Endothelial cell of umbilical vein (primary cell): Measurements from ENCODE around the gene TRDMT1. TPM values are rescaled to one million over a fixed set of nuclear protein-coding genes. Genes with fewer than 3 reads are reported as not detected.
A peak's percentile ranks its signal among the peaks of the same experiment; 100 is the strongest.

ENCODE experiments used
- BruUV-seq: library from RNA; stranded (reverse); fragments of 400-500 nt; replicated peaks from 2 replicates; lab custom pipeline; 2021; lab: Mats Ljungman, UMichigan
- CTCF ChIA-PET: fragments of 300-600, 350-600 bp; sonication (Branson Sonifier 250); formaldehyde crosslinking; loops from one replicate; lab custom pipeline; 2021; ENCODE audit warnings: antibody characterized with exemption, inconsistent platforms; lab: Charles Lee
- POLR2A ChIA-PET: fragments of 300-600, 350-600 bp; sonication (Branson Sonifier 250); formaldehyde crosslinking; loops from one replicate; lab custom pipeline; 2021; ENCODE audit warnings: antibody characterized with exemption, inconsistent platforms; lab: Charles Lee
- DNase-seq: peaks from one replicate; pipeline ENCODE4 v3.0.0-alpha.2; 2011; ENCODE audit warnings: low read depth, low spot score
- FAIRE-seq: peaks from 2 replicates; lab custom pipeline; 2011; peaks lifted over from hg19 to GRCh38; lab: Jason Lieb, UNC
- H2AFZ ChIP-seq: 2 replicates; pipeline ENCODE4 v1.6.0; 2012; ENCODE audit warnings: low read depth, low read length, control low read depth, inconsistent platforms
- H3K27ac ChIP-seq: 2 replicates; pipeline ENCODE4 v1.5.1; 2011; ENCODE audit warnings: low read depth, mild to moderate bottlenecking, control low read depth, low read length, moderate library complexity; ENCODE audit not compliant: insufficient read depth
- H3K27me3 ChIP-seq, 2 experiments: 2 replicates each; pipeline versions ENCODE4 v1.6.0 to v1.6.1; 2011; ENCODE audit warnings: low read length in 2 of 2, mixed read lengths in 1 of 2; ENCODE audit not compliant: control insufficient read depth in 2 of 2, insufficient read depth in 2 of 2
- H3K36me3 ChIP-seq, 2 experiments: 2 replicates in 1 of 2; 3 replicates in 1 of 2; pipeline ENCODE4 v1.5.1; 2011; ENCODE audit warnings: low read length in 2 of 2, mild to moderate bottlenecking in 1 of 2, moderate library complexity in 1 of 2; ENCODE audit not compliant: control insufficient read depth in 2 of 2, insufficient read depth in 2 of 2; ENCODE audit errors: extremely low read depth in 1 of 2
- H3K4me1 ChIP-seq: 3 replicates; pipeline ENCODE4 v1.5.1; 2011; ENCODE audit warnings: mild to moderate bottlenecking, low read length; ENCODE audit not compliant: control insufficient read depth, insufficient read depth; ENCODE audit errors: extremely low read depth
- H3K4me2 ChIP-seq: 2 replicates; pipeline ENCODE4 v1.6.1; 2011; ENCODE audit warnings: low read length, control low read depth, mixed read lengths; ENCODE audit not compliant: insufficient read depth
- H3K4me3 ChIP-seq, 3 experiments: fragments of 200-600 bp in 1 of 3; sonication (generic), shearing (Covaris generic) in 1 of 3; replicated peaks in 1 of 3; 2 replicates each; pipeline ENCODE4 v1.5.1; 2011 to 2016; ENCODE audit warnings: control low read depth in 3 of 3, low read length in 3 of 3, mild to moderate bottlenecking in 2 of 3, inconsistent platforms in 1 of 3, low read depth in 1 of 3, moderate library complexity in 1 of 3; ENCODE audit not compliant: insufficient read depth in 1 of 3
- H3K79me2 ChIP-seq: 2 replicates; pipeline ENCODE4 v1.6.0; 2012; ENCODE audit warnings: low read length, inconsistent platforms; ENCODE audit not compliant: control insufficient read depth, insufficient read depth
- H3K9ac ChIP-seq: replicated peaks from 2 replicates; pipeline ENCODE3; 2011; ENCODE audit warnings: low read length, control low read depth; ENCODE audit not compliant: insufficient read depth; ENCODE audit errors: extremely low read depth
- H3K9me1 ChIP-seq: replicated peaks from 3 replicates; pipeline ENCODE4 v1.6.0; 2011; ENCODE audit warnings: mild to moderate bottlenecking, low read length; ENCODE audit not compliant: control insufficient read depth, insufficient read depth; ENCODE audit errors: extremely low read depth
- H3K9me3 ChIP-seq: replicated peaks from 2 replicates; pipeline ENCODE4 v1.5.1; 2012; ENCODE audit warnings: low read length, inconsistent platforms; ENCODE audit not compliant: control insufficient read depth, insufficient read depth
- H4K20me1 ChIP-seq: replicated peaks from 2 replicates; pipeline ENCODE3; 2011; ENCODE audit warnings: mild to moderate bottlenecking, low read length; ENCODE audit not compliant: control insufficient read depth, insufficient read depth; ENCODE audit errors: extremely low read depth
- CTCF ChIP-seq, 2 donors: IDR thresholded peaks; 1 replicate in 1 of 2; 2 replicates in 1 of 2; pipeline ENCODE4 v1.5.1; 2011; ENCODE audit warnings: low read length in 2 of 2, mild to moderate bottlenecking in 2 of 2, moderate library complexity in 2 of 2, control low read depth in 1 of 2, inconsistent platforms in 1 of 2, low read depth in 1 of 2; ENCODE audit not compliant: insufficient read depth in 1 of 2; ENCODE audit errors: extremely low read depth in 1 of 2
- EZH2 ChIP-seq: IDR thresholded peaks from 2 replicates; pipeline ENCODE4 v1.6.1; 2012; ENCODE audit warnings: borderline replicate concordance, low read depth, mild to moderate bottlenecking, moderate library complexity, low read length, inconsistent platforms; ENCODE audit not compliant: severe bottlenecking
- FOS ChIP-seq: IDR thresholded peaks from 2 replicates; pipeline ENCODE4 v1.6.1; 2011; ENCODE audit warnings: mild to moderate bottlenecking, low read length, moderate library complexity, borderline replicate concordance; ENCODE audit not compliant: insufficient read depth
- GATA2 ChIP-seq: IDR thresholded peaks from 2 replicates; pipeline ENCODE4 v1.7.0; 2011; ENCODE audit warnings: low read depth, mild to moderate bottlenecking, moderate library complexity, mixed read lengths, low read length; ENCODE audit not compliant: insufficient read length, insufficient read depth
- JUN ChIP-seq: IDR thresholded peaks from 2 replicates; pipeline ENCODE4 v1.6.1; 2011; ENCODE audit warnings: borderline replicate concordance, low read depth; ENCODE audit not compliant: insufficient read length, insufficient read depth
- MAX ChIP-seq: IDR thresholded peaks from 2 replicates; pipeline ENCODE4 v1.6.1; 2011; ENCODE audit not compliant: insufficient read depth, insufficient read length
- MYC ChIP-seq: IDR thresholded peaks from one replicate; pipeline ENCODE4 v1.6.1; 2011; ENCODE audit warnings: mild to moderate bottlenecking, low read depth, low read length
- POLR2A ChIP-seq: IDR thresholded peaks from 2 replicates; pipeline ENCODE4 v1.6.1; 2012; ENCODE audit warnings: low read depth, mild to moderate bottlenecking, control low read depth, low read length
- POLR2AphosphoS5 ChIP-seq: IDR thresholded peaks from 2 replicates; pipeline ENCODE4 v1.6.1; 2012; ENCODE audit warnings: low read depth, mild to moderate bottlenecking, control low read depth, low read length, moderate library complexity; ENCODE audit not compliant: insufficient read depth
- dilution Hi-C: fragments of 300-500 bp; cut with MboI; formaldehyde crosslinking; loops from one replicate; pipeline ENCODE4 v1.15.0; 2019; ENCODE audit warnings: low sequenced_read_pairs; ENCODE audit not compliant: extremely low pct_ligation_motif_present
- intact Hi-C: fragments of 100-400 bp; cut with micrococcal nuclease; formaldehyde crosslinking; loops from one replicate; pipeline ENCODE4 v1.10.0; 2022
- polyA plus RNA-seq, 4 experiments: library from polyadenylated mRNA; depleted of rRNA in 3 of 4; stranded (reverse) in 3 of 4; unstranded in 1 of 4; fragments of >200 nt; gene quantifications; 2 replicates each; pipeline versions ENCODE4 v1.2.1 to v1.2.3, GENCODE V29; 2011 to 2012; ENCODE audit warnings: missing spikeins in 1 of 4
- total RNA-seq: library from RNA; stranded (reverse); gene quantifications from 2 replicates; pipeline ENCODE4 v1.2.3, GENCODE V29; 2021

Gene TRDMT1
- total and polyA plus RNA-seq, 2 donors (not counting 3 experiments of a cell fraction or from before 2014, with no cell fraction given): 10.0 to 12.3 TPM

GRCh38 chr10:17109475-17110207 lies 91.8 kb downstream of the TRDMT1 start:
- no peaks in the 10 kb centered on the region for H3K36me3 ChIP-seq

GRCh38 chr10:17109046-17109445 lies 92.4 kb downstream of the TRDMT1 start:
- ChIA-PET CTCF (no interaction called here), POLR2A (no interaction called here)
- H3K9me1 ChIP-seq: no peaks in the 10 kb centered on the region
- H3K27ac ChIP-seq: no peak overlapping the region
- H3K4me1 ChIP-seq: peaks cover 2% of the 10 kb centered on the region
- H3K79me2 ChIP-seq: no peaks in the 10 kb centered on the region
- H2AFZ ChIP-seq: no peak overlapping the region
- dilution Hi-C loops: no loop called here
- H3K27me3 ChIP-seq: no peaks in the 10 kb centered on the region
- TF ChIP-seq MAX (no peak), MYC (no peak), CTCF (IDR thresholded peaks at IDR 0.05; ENCODE audit: extremely low read depth in 1 of 2, insufficient read depth in 1 of 2, low read depth in 1 of 2, low read length in 2 of 2) (no peak), POLR2A (no peak), FOS (no peak), POLR2AphosphoS5 (no peak), GATA2 (no peak), JUN (no peak), EZH2 (no peak)
- FAIRE-seq (no peak), DNase-seq (no peak)
- no peaks in the 10 kb centered on the region for H3K36me3 ChIP-seq
- no peaks in the 10 kb centered on the region for H3K9me3 ChIP-seq
- BruUV-seq: no TSS peak
- H4K20me1 ChIP-seq: no peaks in the 10 kb centered on the region
- intact Hi-C loops: no loop called here
- H3K4me2 ChIP-seq: no peak overlapping the region
- no peak overlapping the region for H3K4me3 ChIP-seq
- no peak overlapping the region for H3K9ac ChIP-seq

More at GRCh38 chr10:17109475-17110207, 91.8 kb downstream of the TRDMT1 start:
- Histone ChIP-seq H3K4me1 (peaks cover 2% of the 10 kb centered on the region), H3K9me1 (no peaks in the 10 kb centered on the region), H2AFZ (no peak overlapping the region), H3K4me2 (no peak overlapping the region), H3K27me3 (no peaks in the 10 kb centered on the region), H3K4me3 (no peak overlapping the region), H3K27ac (no peak overlapping the region), H3K9me3 (no peaks in the 10 kb centered on the region), H3K9ac (no peak overlapping the region), H3K79me2 (no peaks in the 10 kb centered on the region), H4K20me1 (no peaks in the 10 kb centered on the region)
- FAIRE-seq: no peak
- DNase-seq: peak; percentile 10
- intact Hi-C loops (no loop called here), dilution Hi-C loops (no loop called here)
- TF ChIP-seq MAX (no peak), FOS (peak; percentile 54), JUN (peak; percentile 42)
- POLR2A ChIA-PET: no interaction called here
- BruUV-seq: no TSS peak
- CTCF ChIA-PET: interaction anchor here (1.0 kb wide), 1 partner anchor 116 kb away, joined by 3 read pairs; no protein-coding TSS in a partner anchor
